NCI-H82 treated with DMSO at 0.1 percent for 48 hours (cell line): ENCODE results near the gene KMT2C.
"Not testable (repeated sequence)": the region's sequence is repeated elsewhere in the genome, so short reads cannot be mapped to it uniquely, and the experiment has no call there.

Source experiments
- DNase-seq: peaks from one replicate; lab custom pipeline; 2025; ENCODE audit not compliant: unreplicated experiment; lab: John Stamatoyannopoulos, UW

KMT2C gene

GRCh38 chr7:152362128-152362926, 73.5 kb downstream of the KMT2C start:
- DNase-seq, result no peak

DNA sequence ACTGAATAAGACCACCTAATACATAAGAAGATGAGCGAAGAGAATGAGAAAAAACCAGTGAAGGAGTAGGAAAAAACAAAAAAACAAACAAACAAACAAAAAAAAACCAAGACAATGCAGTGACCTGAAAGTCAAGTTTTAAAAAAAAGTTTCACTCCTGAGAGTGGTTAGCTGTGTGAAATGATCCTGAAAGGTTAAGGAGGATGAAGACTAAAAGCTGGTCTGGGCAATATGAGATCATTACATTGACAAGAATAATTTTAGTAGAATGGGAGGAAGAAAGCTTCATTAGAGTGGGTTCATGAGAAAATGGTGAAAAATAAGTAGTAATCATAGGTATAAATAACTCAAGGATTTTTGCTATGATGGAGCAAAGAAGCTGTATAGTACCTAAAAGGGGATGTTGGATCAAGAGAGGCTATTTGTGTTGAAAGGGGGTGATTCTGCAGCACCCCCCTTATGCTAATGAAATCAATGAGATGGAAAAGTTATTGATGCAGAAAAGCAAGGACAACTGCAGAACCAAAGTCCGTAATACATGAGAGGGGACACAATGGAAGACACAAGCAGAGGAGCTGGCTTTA, 80.2 kb downstream of the KMT2C start:
- DNase-seq, result no peak

GRCh38 chr7:152354061-152354460, 81.7 kb downstream of the KMT2C start:
- DNase-seq, result no peak

GRCh38 chr7:152353281-152353680, 82.5 kb downstream of the KMT2C start:
- DNase-seq, result not testable (repeated sequence)

GRCh38 chr7:152351747-152352146, 84.1 kb downstream of the KMT2C start:
- DNase-seq, result not testable (repeated sequence)

GRCh38 chr7:152351168-152351567, 84.6 kb downstream of the KMT2C start:
- DNase-seq, result no peak

- no peak for DNase-seq
Observed at GRCh38 chr7:152347888-152348287, 87.9 kb downstream of the KMT2C start.

DNA sequence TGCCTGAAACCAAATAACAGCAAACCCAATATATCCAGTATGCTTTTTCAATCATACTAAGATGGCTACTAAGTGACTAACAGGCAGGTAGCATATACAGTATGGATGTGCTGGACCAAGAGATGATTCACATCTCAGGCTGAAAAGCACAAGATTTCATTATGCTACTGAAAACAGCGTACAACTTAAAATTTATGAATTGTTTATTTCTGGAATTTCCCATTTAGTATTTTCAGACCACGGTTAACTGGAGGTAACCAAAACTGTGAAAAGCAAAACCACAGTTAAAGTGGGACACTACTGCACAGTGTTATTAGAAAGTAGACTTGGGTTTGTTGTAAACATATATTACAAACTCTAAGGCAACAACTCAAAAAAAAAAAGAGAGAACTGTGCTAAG, 91.5 kb downstream of the KMT2C start:
- no peak for DNase-seq

- no peak for DNase-seq
Observed at GRCh38 chr7:152342796-152343195, 93.0 kb downstream of the KMT2C start.

- no peak for DNase-seq
Observed at GRCh38 chr7:152341914-152342236, 93.9 kb downstream of the KMT2C start.

DNA sequence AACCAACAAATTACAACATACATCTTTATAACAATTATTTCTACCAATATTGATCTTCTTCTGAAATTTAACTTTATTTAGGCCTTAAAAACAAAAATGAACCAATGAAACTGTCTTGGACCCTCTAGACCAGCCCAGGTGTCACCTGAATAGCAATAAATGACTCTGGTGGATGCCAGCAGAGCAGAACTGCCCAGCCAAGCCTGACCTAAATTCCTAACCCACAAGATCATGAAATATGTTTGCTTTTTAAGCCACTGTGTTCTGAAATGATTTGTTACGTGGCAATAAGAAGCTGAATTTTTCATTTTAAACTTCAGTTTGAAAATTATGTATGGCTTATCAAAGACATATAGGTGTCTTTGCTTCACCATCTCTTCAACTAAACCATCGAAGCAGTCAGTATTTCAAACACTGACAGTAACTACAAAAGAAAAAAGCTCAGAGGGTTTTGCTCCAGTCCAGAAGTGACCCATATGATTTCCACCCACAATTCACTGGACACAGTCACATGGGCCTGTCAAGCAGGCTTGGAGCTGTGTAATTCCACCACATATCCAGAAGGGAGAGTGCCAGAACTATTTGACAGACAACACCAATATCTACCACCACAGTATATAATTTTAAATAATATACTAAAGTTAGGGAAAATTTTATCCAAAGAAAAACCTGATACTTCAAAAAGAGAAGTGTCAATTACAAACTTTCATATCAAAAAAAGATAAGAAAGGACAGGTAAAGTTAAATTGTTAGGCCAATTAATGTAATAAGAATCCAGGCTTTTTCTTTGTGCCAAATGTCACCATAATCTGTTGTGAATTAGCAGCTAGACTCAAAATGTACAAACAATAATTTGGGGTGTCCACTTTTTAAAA, 94.5 kb downstream of the KMT2C start:
- DNase-seq, result peak; percentile 2

DNA sequence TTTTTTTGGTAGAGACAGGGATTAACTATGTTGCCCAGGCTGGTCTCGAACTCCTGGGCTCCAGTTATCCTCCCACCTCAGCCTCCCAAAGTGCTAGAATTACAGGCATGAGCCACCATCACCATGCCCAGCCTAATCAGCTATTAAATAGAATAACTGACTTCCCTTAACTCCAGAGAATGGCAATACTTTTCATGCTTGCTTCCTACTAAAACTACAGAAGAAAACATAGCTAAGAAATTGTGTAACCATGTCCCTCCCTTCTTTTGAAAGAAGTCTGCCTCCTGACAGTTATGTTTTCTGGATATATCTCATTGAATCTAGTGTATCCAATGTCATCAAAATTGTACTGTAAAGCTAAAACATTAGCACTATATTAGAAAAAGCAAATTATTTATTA, 95.6 kb downstream of the KMT2C start:
- DNase-seq, result no peak

- DNase-seq, result no peak
Observed at GRCh38 chr7:152338561-152338960, 97.2 kb downstream of the KMT2C start.

DNA sequence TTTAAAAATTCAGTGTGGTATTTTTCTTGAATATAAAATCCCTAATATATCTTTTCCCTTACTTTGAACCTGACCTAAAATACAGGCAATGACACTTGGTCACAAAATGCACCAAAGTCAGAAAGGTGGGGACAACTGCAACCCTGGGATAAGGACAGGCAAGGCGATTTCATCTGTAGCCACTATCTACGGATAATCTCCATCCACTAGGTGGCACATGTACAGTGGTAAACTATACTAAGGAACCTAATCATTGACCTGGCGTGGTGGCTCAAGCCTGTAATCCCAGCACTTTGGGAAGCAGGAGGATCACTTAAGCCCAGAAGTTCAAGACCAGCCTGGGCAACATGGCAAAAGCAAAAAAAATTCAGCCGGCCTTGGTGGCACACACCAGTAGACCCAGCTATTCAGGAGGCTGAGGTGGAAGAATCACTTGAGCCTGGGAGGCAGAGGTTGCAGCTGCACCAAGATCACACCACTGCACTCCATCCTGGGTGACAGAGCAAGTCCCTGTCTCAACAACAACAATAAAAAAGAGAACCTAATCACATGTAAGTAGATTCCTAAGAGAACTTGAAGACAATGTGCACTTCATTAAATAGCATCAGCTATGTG, 98.9 kb downstream of the KMT2C start:
- DNase-seq, result peak; percentile 42

DNA sequence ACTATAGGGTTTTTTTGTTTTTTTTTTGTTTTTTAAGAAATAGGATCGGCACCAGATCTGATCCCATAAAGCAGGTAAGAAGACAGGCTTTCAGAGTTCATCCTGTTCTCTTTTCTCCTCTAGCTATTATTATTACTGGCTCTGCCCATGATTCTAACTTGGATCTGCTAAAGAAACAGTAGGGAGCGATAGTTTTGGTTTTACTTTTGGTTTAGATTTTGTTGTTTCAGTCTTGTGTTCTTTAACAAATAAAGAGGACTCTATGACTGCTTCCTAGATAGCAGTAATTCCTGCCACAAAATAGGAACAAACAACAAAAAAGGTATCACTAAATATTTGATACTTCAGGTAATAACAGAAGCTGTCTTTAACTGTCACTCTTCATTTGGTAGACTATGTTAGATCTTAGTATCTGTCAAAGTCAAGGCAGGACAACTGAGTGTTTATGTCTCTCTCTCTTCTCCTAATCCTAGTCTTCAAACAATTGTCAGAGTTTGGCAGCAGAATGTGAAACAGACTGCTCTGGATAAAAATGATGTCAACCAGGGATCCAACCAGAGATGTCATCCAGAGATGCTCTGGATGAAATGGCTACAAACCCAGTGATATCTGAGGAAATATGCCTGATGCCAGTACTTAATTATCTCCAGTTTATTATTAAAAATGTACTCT, 99.8 kb downstream of the KMT2C start:
- no peak for DNase-seq

- DNase-seq, result no peak
Observed at GRCh38 chr7:152333134-152333533, 102.7 kb downstream of the KMT2C start.

GRCh38 chr7:152330827-152331226, 105.0 kb downstream of the KMT2C start:
- DNase-seq, result no peak

GRCh38 chr7:152329469-152329868, 106.3 kb downstream of the KMT2C start:
- no peak for DNase-seq

DNA sequence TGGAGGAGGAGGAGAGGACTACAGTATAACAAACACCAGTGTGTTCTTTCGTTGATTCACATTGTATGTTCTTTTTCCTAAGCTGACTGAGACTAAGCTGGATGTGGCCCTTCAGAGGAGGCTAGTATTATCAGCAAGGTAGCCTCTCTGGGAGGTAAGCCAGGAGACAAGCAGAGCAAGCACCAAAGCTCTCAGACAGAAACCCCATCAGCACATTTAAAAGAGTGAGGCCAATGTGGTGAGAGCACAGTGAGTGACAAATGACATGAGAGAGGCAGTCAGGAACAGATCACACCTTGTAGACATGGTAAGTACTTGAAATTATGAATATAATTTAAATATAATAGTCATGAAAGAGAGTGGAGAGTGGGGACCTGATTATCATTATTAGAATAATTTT, 107.6 kb downstream of the KMT2C start:
- no peak for DNase-seq

GRCh38 chr7:152315845-152316244, 120.0 kb downstream of the KMT2C start:
- DNase-seq, result no peak
